Daoy (cell line): ENCODE data around the gene MAPKBP1. TPM values are rescaled to one million over a fixed set of nuclear protein-coding genes. Genes with fewer than 3 reads are reported as not detected.
A peak's percentile ranks its signal among the peaks of the same experiment; 100 is the strongest.

Experiments used
- DNase-seq: peaks from one replicate; pipeline ENCODE4 v3.0.0-alpha.2; 2015; ENCODE audit warnings: low read depth
- total RNA-seq: library from RNA; depleted of rRNA; stranded (reverse); fragments of >200 nt; shearing (Covaris generic); gene quantifications from 2 replicates; pipeline ENCODE4 v1.2.3, GENCODE V29; 2014

The MAPKBP1 gene
- total RNA-seq, 1 experiment from 2014 or later = 3.7 TPM

- peak; percentile 33 for DNase-seq
Measured at GRCh38 chr15:41809121-41809520, 34.8 kb downstream of the MAPKBP1 start.

- DNase-seq = no peak
Measured at GRCh38 chr15:41809526-41810220, 35.4 kb downstream of the MAPKBP1 start.

- no peak for DNase-seq
Measured at GRCh38 chr15:41810651-41811431, 36.6 kb downstream of the MAPKBP1 start.

- DNase-seq = peak; percentile 71
Measured at GRCh38 chr15:41811432-41812195, 37.3 kb downstream of the MAPKBP1 start.

- DNase-seq = no peak
Measured at GRCh38 chr15:41812820-41813375, 38.6 kb downstream of the MAPKBP1 start.

- no peak for DNase-seq
Measured at GRCh38 chr15:41813426-41813825, 39.1 kb downstream of the MAPKBP1 start.

GRCh38 chr15:41814534-41814933 lies 40.2 kb downstream of the MAPKBP1 start:
- no peak for DNase-seq

GRCh38 chr15:41816788-41817187 lies 42.5 kb downstream of the MAPKBP1 start:
- DNase-seq = no peak

GRCh38 chr15:41817327-41817726 lies 43.0 kb downstream of the MAPKBP1 start:
- DNase-seq = no peak

- DNase-seq = no peak
Measured at GRCh38 chr15:41817781-41818180, 43.5 kb downstream of the MAPKBP1 start.

GRCh38 chr15:41819455-41820050 lies 45.3 kb downstream of the MAPKBP1 start:
- no peak for DNase-seq

- no peak for DNase-seq
Measured at GRCh38 chr15:41820791-41821423, 46.6 kb downstream of the MAPKBP1 start.

- DNase-seq = no peak
Measured at GRCh38 chr15:41821831-41822230, 47.5 kb downstream of the MAPKBP1 start.

- no peak for DNase-seq
Measured at GRCh38 chr15:41822471-41822870, 48.2 kb downstream of the MAPKBP1 start.

- DNase-seq = no peak
Measured at GRCh38 chr15:41822957-41823356, 48.7 kb downstream of the MAPKBP1 start.

- no peak for DNase-seq
Measured at GRCh38 chr15:41823502-41823901, 49.2 kb downstream of the MAPKBP1 start.

- no peak for DNase-seq
Measured at GRCh38 chr15:41824062-41824745, 49.9 kb downstream of the MAPKBP1 start.

GRCh38 chr15:41825145-41825544 lies 50.9 kb downstream of the MAPKBP1 start:
- no peak for DNase-seq

- DNase-seq = no peak
Measured at GRCh38 chr15:41825572-41826535, 51.6 kb downstream of the MAPKBP1 start.
